Peyer's patch (tissue), 4 donors: Measurements from ENCODE around the gene CDH8. TPM values are rescaled to one million over a fixed set of nuclear protein-coding genes. Genes with fewer than 3 reads are reported as not detected.

ENCODE experiments used
- DNase-seq, 3 donors: peaks; one replicate each; pipeline ENCODE4 v3.0.0-alpha.2; 2017 to 2019
- H3K27ac ChIP-seq, 4 donors: fragments of 200-600 bp; sonication (generic); one replicate each; pipeline ENCODE4 v1.5.1; 2016 to 2019
- H3K27me3 ChIP-seq, 2 donors: fragments of 200-600 bp; sonication (generic); one replicate each; pipeline ENCODE4 v1.5.1; 2019
- H3K36me3 ChIP-seq, 3 donors: fragments of 200-600 bp; sonication (generic); one replicate each; pipeline ENCODE4 v1.5.1; 2016 to 2019
- H3K4me1 ChIP-seq, 4 donors: fragments of 200-600 bp; sonication (generic); one replicate each; pipeline ENCODE4 v1.5.1; 2016 to 2019
- H3K4me3 ChIP-seq, 4 donors: fragments of 200-600 bp; sonication (generic); 1 replicate in 3 of 4; 2 replicates in 1 of 4; pipeline ENCODE4 v1.5.1; 2016 to 2019; ENCODE audit warnings: mild to moderate bottlenecking in 1 of 4
- H3K9me3 ChIP-seq, 4 donors: fragments of 200-600 bp; sonication (generic); one replicate each; pipeline ENCODE4 v1.5.1; 2016 to 2019; ENCODE audit warnings: mild to moderate bottlenecking in 1 of 4
- POLR2A ChIP-seq, 2 donors: fragments of 450-650 bp; IDR thresholded peaks; one replicate each; pipeline ENCODE4 v1.5.1; 2017; ENCODE audit warnings: antibody characterized with exemption in 2 of 2, mild to moderate bottlenecking in 2 of 2, moderate library complexity in 2 of 2
- total RNA-seq, 4 donors: library from RNA; depleted of rRNA; stranded (reverse); fragments of >200 nt; gene quantifications; one replicate each; pipeline ENCODE4 v1.1.0, GENCODE V29; 2016
- TF ChIP-seq, protein P1 (sequence below), 6 experiments: fragments of 450-650 bp in 4 of 6; fragments of 200-600 bp in 2 of 6; sonication (generic) in 1 of 6; IDR thresholded peaks; one replicate each; pipeline ENCODE4 v1.5.1; 2017 to 2019; ENCODE audit warnings: antibody characterized with exemption in 6 of 6, mild to moderate bottlenecking in 3 of 6, moderate library complexity in 1 of 6

CDH8 gene
- total RNA-seq, 4 donors from 2014 or later: not detected

DNA sequence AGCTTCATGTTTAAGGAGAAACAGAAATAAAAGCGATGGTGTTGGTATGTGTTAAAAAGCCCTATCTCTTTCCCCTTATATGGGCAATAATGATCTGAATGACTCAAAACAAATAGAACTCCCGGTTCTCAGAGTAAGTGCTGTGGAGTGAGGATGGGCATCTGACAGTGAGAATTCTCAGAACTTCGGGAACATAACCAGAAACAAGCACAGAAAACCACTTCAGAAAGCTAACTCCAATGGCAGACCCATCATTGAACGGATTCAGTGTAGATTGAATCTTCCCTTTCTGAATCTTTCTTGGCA, 67.2 kb downstream of the CDH8 start:
- Histone ChIP-seq H3K27me3 (no peaks in the 10 kb centered on the region), H3K27ac (no peak overlapping the region), H3K4me1 (no peaks in the 10 kb centered on the region), H3K36me3 (no peaks in the 10 kb centered on the region), H3K9me3 (no peaks in the 10 kb centered on the region), H3K4me3 (no peak overlapping the region)
- no peak for DNase-seq
- no peak for TF ChIP-seq POLR2A (IDR thresholded peaks at IDR 0.05)
- TF ChIP-seq, protein P1, sequence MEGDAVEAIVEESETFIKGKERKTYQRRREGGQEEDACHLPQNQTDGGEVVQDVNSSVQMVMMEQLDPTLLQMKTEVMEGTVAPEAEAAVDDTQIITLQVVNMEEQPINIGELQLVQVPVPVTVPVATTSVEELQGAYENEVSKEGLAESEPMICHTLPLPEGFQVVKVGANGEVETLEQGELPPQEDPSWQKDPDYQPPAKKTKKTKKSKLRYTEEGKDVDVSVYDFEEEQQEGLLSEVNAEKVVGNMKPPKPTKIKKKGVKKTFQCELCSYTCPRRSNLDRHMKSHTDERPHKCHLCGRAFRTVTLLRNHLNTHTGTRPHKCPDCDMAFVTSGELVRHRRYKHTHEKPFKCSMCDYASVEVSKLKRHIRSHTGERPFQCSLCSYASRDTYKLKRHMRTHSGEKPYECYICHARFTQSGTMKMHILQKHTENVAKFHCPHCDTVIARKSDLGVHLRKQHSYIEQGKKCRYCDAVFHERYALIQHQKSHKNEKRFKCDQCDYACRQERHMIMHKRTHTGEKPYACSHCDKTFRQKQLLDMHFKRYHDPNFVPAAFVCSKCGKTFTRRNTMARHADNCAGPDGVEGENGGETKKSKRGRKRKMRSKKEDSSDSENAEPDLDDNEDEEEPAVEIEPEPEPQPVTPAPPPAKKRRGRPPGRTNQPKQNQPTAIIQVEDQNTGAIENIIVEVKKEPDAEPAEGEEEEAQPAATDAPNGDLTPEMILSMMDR (IDR thresholded peaks at IDR 0.05): no peak

DNA sequence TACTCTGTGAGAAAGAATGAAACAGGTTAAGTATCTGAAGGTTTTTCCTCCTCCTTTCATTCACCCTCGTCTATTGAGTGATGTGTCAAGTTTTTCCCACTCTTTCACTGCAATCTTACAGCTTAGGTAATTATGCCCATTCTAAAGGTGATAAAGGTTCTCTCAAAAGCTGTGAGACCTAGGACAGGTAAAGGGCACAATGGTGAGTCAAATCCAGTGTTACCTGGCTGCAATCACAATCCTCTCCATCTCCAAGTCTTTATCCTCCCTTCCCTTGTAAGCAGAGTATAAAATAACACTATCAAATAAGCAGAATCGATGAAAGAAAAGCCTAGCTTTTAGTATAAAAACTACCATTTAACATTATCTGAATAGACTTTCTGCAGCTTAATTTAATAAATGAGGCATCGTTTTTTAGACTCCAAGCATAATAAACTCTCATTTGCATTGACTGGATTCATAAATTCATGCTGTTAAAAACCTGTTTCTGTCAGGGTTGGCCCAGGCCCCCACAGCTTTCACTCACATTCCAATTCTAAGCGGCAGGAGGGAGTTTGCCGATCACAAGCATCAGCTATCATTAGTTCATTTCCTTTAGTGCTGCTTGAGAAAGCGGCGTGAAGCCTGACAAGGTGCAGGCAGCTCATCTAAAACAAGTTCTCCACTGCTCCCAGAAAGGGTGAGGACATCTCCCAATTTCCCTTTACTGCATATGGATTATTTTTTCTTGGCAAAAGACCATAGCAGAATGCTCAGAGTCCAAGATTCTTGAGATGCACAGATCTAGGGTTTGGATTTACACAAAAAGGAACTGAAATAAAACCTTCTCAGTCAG, 67.8 kb downstream of the CDH8 start:
- TF ChIP-seq, protein P1 (IDR thresholded peaks at IDR 0.05): no peak
- TF ChIP-seq POLR2A (IDR thresholded peaks at IDR 0.05): no peak
- no peaks in the 10 kb centered on the region for H3K27me3 ChIP-seq
- no peaks in the 10 kb centered on the region for H3K4me1 ChIP-seq
- no peaks in the 10 kb centered on the region for H3K9me3 ChIP-seq
- no peaks in the 10 kb centered on the region for H3K36me3 ChIP-seq
- no peak overlapping the region for H3K27ac ChIP-seq
- no peak overlapping the region for H3K4me3 ChIP-seq
- DNase-seq: no peak

DNA sequence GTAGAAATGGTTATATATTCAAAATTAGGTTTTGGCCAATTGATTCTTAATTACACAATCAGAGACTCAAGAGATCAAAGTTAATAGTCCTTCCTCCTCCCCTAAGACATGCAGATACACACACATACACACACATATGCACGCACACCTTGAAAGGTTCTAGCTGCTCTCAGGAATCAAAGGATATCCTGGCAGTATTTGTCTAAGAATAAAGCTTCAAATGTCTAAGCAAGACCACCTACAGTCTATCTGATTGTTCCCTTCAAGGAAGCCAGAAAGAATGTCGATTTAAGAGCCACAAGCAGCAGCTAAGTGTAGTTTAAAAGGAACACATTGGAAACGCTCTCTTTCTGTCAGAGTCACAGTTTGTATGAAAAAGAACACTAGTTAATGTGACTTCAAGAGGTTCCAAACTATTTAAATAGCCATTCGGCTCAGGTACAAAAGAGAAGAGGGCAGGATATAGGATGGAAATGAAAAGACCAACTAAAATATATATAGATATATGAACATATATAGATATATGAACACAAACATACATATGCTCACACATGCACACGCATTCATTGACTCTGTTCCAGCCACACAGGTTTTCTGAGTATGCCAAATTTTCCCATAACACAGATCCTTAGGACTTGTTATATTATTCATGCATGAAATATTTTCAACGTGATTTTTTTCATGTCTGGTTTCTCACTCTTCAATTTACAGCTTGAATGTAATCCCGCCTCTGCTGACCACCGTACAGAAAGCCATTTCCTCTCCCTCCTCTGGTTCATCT, 79.0 kb downstream of the CDH8 start:
- H3K9me3 ChIP-seq: no peaks in the 10 kb centered on the region
- H3K4me1 ChIP-seq: no peaks in the 10 kb centered on the region
- H3K4me3 ChIP-seq: no peak overlapping the region
- H3K27ac ChIP-seq: no peak overlapping the region
- H3K27me3 ChIP-seq: no peaks in the 10 kb centered on the region
- no peak for DNase-seq
- H3K36me3 ChIP-seq: no peaks in the 10 kb centered on the region
- no peak for TF ChIP-seq POLR2A (IDR thresholded peaks at IDR 0.05)
- TF ChIP-seq, protein P1 (IDR thresholded peaks at IDR 0.05): no peak

DNA sequence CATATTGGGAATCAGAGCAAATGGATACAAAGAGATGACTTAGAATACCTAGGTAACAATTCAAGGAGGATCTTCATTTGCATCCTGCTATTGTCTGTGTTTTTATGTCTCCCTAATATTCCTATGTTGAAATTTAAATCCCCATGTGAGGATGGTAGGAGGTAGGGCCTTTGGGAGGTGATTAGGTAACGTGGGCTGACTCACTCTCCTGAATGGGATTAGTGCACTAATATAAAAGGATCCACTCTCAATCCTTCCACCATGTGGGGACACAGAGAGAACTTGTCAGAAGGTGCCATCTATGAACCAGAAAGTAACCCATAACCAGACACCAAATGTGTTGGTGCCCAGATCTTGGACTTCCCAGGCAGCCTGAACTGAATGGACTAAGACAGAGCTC, 83.4 kb downstream of the CDH8 start:
- TF ChIP-seq, protein P1 (IDR thresholded peaks at IDR 0.05): no peak
- no peak for TF ChIP-seq POLR2A (IDR thresholded peaks at IDR 0.05)
- H3K27me3 ChIP-seq: no peaks in the 10 kb centered on the region
- no peak overlapping the region for H3K4me3 ChIP-seq
- H3K9me3 ChIP-seq: no peaks in the 10 kb centered on the region
- no peaks in the 10 kb centered on the region for H3K36me3 ChIP-seq
- DNase-seq: no peak
- no peaks in the 10 kb centered on the region for H3K4me1 ChIP-seq
- no peak overlapping the region for H3K27ac ChIP-seq

DNA sequence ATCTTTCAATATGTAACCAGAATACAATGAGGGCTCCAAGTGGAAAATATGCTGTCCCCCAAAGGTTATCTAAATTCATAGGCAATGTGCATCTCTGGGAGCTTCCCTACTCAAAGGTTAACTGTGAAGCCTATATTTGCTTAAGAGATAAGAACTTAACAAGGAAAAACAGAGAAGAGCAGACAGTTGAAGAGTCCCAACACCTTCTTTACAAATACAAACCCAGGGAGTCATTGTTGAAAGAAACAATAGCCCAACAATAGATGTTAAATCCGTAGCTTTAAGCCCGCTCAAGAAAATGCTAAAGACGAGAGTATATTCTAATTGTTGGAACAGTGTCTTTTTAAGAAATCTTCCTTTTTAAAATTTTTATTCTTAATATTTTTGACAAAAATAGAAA, 87.8 kb downstream of the CDH8 start:
- no peaks in the 10 kb centered on the region for H3K36me3 ChIP-seq
- H3K9me3 ChIP-seq: no peaks in the 10 kb centered on the region
- no peak for DNase-seq
- no peak for TF ChIP-seq POLR2A (IDR thresholded peaks at IDR 0.05)
- TF ChIP-seq, protein P1 (IDR thresholded peaks at IDR 0.05): no peak
- no peak overlapping the region for H3K27ac ChIP-seq
- no peak overlapping the region for H3K4me3 ChIP-seq
- H3K27me3 ChIP-seq: no peaks in the 10 kb centered on the region
- H3K4me1 ChIP-seq: no peaks in the 10 kb centered on the region
